Measurements from ENCODE around the gene SPI1. TPM values are rescaled to one million over a fixed set of nuclear protein-coding genes. Genes with fewer than 3 reads are reported as not detected.
A peak's percentile ranks its signal among the peaks of the same experiment; 100 is the strongest.

The SPI1 gene
- total RNA-seq, 1 donor from 2014 or later, result 1.2 TPM

- DNase-seq (ENCODE audit: low spot score in 2 of 2) (no peak), FAIRE-seq (no peak)
These were observed 12.0 kb upstream of the SPI1 start for GRCh38 chr11:47390422-47390760.

DNA sequence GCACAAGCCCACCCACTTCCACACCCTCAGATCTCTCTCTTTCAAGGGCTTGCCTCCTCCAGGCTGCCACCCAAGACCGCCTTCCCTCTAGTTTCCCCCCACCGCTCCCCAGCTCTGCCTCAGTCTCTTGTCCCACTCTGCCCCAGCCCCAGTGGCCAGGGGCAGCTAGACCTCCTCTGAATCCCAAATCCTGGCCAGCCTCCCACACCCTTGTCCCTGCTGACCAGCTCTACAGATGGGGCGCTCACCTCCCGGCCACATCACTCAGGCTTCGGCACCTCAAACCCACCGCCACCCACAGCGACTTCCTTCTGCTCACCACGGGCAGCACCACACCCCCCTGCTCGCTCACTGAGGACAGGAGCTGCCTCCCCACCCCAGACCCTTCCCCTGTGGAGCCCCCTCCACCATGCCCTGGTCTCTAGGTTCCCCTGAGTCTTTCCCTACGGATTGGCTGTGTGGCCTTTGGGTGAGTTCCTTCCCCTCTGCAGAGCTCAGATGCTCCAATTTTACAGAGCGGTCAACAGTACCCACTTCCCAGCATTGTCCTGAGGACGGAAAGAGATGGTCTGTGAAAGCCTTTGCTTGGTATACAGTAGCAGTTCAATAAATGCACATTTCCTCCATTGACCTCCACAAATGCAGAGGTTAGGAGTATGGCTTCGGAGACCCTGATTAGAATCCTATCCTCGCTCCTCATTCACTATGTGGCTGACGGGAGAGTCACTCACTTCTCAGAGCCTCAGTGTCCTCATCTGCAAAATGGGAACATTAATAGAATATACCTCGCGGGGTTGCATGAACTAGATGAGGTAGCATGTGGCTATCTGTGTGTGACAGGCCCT, 11.5 kb upstream of the SPI1 start:
- FAIRE-seq (no peak), DNase-seq (ENCODE audit: low spot score in 2 of 2) (no peak)

GRCh38 chr11:47388697-47389576, 10.6 kb upstream of the SPI1 start:
- FAIRE-seq (no peak), DNase-seq (ENCODE audit: low spot score in 2 of 2) (no peak)

GRCh38 chr11:47387944-47388696, 9.8 kb upstream of the SPI1 start:
- FAIRE-seq, result no peak
- DNase-seq (ENCODE audit: low spot score in 2 of 2), result no peak

DNA sequence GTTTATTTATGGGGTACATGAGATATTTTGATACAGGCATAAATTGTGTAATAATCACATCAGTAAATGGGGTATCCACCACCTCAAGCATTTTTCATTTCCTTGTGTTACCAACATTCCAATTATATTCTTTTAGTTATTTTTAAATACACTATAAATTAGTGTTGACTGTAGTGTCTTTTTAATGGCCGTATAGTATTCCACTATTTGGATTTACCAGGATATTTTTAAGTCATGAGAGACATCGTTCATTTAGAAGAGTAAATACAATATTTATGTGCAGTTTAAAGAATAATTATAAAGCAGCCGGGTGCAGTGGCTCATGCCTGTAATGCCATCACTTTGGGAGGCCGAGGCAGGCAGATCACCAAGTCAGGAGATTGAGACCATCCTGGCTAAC, 6.2 kb upstream of the SPI1 start:
- DNase-seq (ENCODE audit: low spot score in 2 of 2), result no peak
- FAIRE-seq, result no peak

GRCh38 chr11:47383071-47383470, 4.7 kb upstream of the SPI1 start:
- FAIRE-seq, result no peak
- no peak for DNase-seq (ENCODE audit: low spot score in 2 of 2)

- FAIRE-seq (no peak), DNase-seq (ENCODE audit: low spot score in 2 of 2) (no peak)
These were observed 1.7 kb upstream of the SPI1 start for GRCh38 chr11:47380078-47380477.

DNA sequence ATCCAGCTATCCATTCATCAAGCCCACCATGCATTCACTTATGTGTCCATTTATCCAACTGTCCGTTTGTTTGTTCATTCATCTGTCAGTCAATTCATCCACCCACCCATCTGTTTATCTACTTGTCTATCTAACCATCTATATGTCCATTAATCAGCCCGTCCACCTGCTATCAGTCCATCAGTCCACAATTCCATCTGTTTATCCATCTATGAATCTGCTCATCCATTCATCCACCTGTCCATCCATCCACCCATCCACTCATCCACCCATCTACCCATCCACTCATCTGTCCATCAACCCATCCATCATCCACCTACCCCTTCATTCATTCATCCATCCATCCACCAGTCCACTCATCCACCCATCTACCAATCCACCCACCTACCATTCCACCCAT, 970 bp upstream of the SPI1 start:
- no peak for DNase-seq (ENCODE audit: low spot score in 2 of 2)
- FAIRE-seq, result no peak

DNA sequence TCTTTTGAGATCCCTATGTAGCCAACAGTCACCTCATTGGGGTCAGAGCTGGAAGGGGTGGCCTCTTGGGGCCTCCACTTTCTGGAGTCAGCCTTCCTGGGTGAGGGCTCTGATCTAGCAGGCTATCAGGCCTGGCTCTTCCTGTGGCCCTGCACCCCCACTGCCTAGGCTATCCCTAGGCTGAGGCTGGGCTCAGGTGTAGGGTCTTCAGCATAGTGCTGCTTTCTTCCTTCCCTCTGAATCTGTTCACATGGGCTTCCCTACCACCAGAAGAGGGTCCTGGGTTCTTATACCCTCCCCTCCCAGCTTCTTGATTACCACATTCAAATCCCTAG, 456 bp upstream of the SPI1 start:
- no peak for FAIRE-seq
- no peak for DNase-seq (ENCODE audit: low spot score in 2 of 2)

- no peak for FAIRE-seq
- DNase-seq (ENCODE audit: low spot score in 2 of 2), result no peak
These were observed 757 bp downstream of the SPI1 start for GRCh38 chr11:47377571-47378009.

- DNase-seq (ENCODE audit: low spot score in 2 of 2), result no peak
- FAIRE-seq, result no peak
These were observed 1.6 kb downstream of the SPI1 start for GRCh38 chr11:47376525-47377371.

DNA sequence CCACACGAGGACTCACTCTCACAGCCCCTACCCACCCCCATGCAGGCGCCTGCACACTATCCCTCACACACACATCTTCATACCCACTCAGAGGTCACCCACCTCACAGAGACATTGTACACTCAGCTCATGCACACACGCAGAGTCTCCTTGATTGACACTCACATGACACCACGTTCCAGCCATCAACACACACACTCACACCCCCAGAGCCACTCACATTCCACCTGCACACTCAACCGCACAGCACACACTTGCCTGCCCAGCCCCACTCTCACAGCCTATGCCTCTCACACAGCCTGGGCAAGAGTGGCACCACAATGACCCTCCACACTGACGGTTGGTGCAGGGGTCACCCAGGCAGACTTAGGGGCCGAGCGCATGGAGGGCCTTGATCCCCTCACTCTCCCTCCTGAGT, 2.2 kb downstream of the SPI1 start:
- FAIRE-seq (no peak), DNase-seq (ENCODE audit: low spot score in 2 of 2) (no peak)

DNA sequence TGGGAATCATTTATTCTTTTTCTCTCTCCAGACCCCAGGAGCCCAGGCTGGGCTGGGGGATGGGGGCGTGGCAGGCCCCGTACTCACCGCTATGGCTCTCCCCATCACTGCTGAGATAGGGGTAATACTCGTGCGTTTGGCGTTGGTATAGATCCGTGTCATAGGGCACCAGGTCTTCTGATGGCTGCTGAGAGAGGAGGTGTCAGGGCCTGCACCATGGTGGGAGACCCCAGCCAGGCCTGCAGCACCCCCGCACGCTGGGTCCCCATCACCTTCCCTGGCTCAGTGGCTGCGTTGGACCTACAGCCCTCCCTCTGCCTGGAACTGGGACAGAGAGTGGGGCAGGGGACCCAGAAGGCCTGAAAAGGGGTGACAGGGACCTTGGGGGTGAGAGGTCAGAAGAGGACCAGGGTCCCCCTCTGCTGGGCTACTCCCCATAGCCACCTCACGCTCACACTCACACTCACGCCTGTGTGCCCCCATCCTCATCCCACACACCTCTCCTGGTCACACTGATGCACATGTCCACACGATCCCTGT, 2.7 kb downstream of the SPI1 start:
- FAIRE-seq, result no peak
- DNase-seq (ENCODE audit: low spot score in 2 of 2), result no peak

DNA sequence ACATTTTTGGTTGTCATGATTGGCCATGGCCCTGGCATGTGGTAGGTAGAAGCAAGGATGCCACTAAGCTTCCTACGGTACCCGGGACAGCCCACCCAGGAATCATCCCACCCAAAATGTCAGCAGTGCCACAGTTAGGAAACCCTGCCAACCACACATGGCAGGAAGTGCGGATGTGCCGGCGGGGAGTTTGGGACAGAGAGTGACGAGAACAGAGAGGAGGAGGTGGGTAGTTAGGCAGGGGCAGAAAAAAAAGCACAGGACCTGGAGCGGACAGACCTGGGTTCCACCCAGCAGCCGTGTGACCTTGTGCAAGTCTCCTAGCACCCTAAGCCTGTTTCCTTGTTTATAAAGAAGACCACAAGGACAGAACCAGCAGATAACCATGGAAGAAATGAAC, 3.3 kb downstream of the SPI1 start:
- no peak for FAIRE-seq

DNA sequence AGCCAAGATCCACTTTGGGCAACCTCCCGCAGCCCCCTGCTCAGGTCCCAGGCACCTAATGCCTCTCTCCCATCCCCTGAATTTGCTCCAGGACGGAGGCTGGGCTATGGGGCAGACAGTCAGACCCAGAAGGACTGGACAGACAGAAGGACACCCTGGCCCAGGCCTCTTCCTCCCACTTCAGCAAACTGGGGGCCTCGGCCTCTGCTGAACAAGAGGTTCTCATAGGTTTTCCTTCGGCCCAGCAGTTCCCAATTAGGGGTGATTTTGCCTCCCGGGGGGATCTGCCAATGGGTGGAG, 3.7 kb downstream of the SPI1 start:
- DNase-seq (ENCODE audit: low spot score in 2 of 2) (no peak), FAIRE-seq (no peak)

More for the DNA sequence above, 3.3 kb downstream of the SPI1 start:
- no peak for DNase-seq (ENCODE audit: low spot score in 2 of 2)

GRCh38 chr11:47373876-47374719, 4.2 kb downstream of the SPI1 start:
- FAIRE-seq, result no peak
- peak; percentile 59 to 78 for DNase-seq (ENCODE audit: low spot score in 2 of 2)

- FAIRE-seq (no peak), DNase-seq (ENCODE audit: low spot score in 2 of 2) (no peak)
These were observed 5.9 kb downstream of the SPI1 start for GRCh38 chr11:47372422-47372821.

GRCh38 chr11:47369676-47370075, 8.7 kb downstream of the SPI1 start:
- DNase-seq (ENCODE audit: low spot score in 2 of 2) (no peak), FAIRE-seq (no peak)

DNA sequence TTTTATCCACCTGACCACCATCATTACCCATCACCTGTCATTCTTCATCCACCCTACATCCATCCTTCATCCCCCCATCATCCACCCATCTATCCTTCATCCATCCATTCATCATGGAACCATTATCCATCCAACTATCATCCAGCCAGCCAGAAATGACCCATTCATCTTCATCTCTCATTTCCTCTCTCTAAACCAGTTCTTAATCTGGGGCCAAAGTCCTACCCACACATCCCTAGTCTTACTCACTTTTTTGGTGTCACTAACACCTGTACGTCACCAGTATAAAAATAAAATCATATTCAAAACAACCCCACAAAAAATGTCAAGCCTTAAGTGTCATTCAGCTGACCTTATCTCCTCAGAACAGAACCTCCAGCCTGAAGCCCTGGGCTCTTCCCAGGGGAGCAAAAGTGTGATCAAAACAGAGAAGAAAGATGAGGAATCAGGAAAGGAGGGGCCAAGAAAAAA, 12.3 kb downstream of the SPI1 start:
- DNase-seq (ENCODE audit: low spot score in 2 of 2) (no peak), FAIRE-seq (no peak)
